Stimulated activated CD4-positive, alpha-beta T cell treated with anti-CD3 and anti-CD28 coated beads, Interleukin-4, amount 100 ng/mL, for 1 hour (primary cell): Measurements from ENCODE around the gene ZNF630.
"Not testable (repeated sequence)": the region's sequence is repeated elsewhere in the genome, so short reads cannot be mapped to it uniquely, and the experiment has no call there.

ENCODE experiments used
- DNase-seq: peaks from one replicate; pipeline ENCODE4 v3.0.0-alpha.2; 2020

ZNF630 gene

DNA sequence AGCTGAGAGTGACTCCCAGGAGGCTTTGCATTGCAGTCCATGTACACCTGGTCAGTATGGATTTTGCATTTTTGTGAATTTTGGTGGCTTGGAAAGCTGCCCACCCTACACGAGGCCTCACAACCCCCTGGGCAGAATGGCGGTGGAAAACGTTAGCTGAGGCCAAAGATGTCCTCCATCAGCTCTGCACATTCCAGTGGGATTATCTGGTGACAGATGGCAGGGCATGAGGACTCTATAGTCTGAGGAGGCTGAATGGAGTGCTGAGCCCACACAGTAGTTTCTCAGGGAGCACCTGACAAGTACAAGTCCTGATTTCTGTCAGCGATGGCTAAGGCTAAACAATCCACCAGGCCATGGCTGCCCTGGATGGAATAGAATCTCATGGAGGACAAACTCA lies 43.9 kb downstream of the ZNF630 start:
- not testable (repeated sequence) for DNase-seq

DNA sequence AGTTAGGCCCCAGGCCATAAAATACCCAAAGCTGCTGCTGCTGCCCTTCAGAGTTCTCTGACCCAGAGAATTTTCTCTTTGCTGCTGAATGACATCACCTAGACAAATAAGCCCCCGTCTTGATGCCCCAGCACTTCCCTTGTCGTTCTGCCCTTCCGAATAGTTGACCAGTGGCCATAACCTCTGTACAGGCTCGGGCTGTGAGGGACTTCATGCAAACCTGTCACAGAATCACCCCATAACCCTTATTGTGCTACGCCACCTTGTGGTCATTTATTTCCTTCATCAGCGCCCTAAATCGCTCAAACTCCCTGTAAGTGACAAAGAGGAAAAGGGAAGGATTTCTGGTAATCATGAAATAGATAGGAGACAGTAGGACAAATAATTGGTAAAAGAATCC lies 45.9 kb downstream of the ZNF630 start:
- peak; percentile 7 for DNase-seq

DNA sequence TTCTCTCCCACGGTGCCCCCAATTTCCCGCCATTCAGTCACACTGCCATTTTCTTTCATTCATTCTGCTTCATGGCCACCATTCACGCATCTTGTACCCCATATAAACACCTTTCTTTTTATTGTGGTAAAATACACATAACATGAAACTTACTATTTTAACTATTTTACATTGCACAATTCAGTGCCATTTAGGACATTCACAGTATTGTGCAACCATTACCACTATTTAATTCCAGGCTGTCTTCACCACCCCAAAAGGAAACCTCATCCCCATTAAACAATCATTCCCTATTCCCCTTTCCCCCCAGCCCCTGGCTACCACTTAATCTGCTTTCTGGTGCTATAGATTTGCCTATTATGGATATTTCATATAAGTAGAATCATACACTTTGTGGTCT lies 48.7 kb downstream of the ZNF630 start:
- no peak for DNase-seq

DNA sequence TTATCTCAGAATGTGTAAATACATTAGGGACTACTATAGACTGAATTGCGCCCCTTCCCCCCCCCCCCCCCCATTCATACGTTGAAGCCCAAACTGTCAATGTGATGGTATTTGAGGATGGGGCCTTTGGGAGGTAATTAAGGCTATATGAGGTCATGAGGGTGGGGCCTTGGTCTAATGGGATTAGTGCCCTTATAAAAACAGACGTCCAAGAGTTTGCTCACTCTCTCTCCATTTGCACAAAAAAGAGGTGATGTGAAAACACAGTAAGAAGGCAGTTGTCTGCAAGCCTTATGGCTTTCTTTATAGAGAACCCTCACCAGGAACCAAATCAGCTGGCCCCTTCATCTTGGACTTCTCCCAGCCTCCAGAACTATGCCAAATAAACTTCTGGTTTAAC lies 49.3 kb downstream of the ZNF630 start:
- no peak for DNase-seq

DNA sequence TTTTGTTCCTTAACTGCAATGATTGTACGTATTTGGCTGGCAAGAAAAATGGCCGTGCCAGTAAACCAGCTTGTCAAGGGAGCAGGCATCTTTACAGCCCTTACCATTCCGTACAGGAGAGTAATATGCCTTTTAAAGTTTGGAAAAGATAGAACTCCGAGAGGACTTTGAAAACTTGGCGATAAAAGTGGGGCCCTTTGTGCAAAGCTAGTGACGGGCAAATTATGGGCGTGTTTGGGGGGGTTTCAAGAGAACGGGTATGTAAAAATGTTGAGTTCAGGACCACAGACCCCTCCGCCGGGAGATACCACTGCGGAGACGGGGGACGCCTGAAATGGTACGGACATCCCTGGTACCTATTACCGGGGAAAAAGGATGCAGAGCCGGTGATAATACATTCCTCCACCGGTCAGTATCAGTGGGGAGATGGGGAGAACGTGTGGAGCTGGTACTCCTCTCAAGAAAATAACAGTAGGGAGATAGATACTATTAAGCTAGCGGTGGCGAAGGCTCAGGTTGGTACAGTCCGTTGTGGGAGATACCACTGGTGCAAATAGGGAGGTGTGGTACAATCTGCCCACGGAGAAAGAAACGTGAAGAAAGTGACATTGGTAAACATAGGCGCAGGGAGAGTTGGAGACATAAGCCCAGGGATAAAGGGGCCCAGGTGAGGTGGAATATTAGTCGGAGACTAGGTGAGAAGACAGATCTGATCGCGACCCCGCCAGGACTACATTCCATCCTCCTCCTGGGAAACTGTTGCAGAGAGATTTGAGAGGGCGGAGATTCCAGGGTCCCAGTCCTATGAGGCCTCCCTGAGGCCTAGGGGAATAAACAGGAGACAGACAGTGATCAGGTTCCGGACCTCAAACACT lies 50.2 kb downstream of the ZNF630 start:
- peak; percentile 78 for DNase-seq

DNA sequence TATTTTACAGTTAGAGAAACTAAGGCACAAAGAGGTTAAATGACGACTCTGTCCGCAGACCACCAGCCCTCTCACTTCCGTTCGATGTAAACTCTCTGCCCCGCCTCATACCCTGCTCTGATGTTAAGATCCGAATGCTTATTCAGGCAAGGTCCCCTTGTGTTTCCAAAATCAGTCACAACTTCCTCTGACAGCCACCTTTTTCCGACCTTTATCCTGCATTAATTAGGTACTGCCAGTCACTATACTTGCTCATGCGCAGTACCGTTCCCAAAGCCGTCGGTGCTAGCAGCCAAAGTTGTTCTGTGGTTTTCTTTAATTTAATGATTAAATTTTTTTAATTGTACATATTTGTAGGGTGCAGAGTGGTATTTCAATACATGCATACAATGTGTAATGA lies 51.0 kb downstream of the ZNF630 start:
- peak; percentile 14 for DNase-seq

DNA sequence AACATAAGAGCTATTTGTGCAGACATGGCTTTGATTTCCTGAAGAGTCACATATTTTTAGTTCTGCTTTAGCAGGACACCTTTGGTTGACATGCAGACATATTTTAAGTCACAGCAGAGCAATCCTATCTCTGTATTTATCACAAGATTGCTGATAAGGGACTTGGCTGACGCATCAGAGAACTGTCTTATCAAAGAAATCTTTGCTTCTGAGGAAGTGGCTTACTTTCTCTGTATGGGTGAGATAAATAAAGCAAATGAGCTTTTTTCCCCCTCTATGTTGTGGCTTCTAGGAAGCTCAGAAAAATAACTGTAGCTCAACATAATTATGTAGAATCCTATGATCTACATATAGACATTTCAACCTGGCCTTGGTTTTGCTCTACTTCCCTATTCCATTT lies 51.5 kb downstream of the ZNF630 start:
- not testable (repeated sequence) for DNase-seq

DNA sequence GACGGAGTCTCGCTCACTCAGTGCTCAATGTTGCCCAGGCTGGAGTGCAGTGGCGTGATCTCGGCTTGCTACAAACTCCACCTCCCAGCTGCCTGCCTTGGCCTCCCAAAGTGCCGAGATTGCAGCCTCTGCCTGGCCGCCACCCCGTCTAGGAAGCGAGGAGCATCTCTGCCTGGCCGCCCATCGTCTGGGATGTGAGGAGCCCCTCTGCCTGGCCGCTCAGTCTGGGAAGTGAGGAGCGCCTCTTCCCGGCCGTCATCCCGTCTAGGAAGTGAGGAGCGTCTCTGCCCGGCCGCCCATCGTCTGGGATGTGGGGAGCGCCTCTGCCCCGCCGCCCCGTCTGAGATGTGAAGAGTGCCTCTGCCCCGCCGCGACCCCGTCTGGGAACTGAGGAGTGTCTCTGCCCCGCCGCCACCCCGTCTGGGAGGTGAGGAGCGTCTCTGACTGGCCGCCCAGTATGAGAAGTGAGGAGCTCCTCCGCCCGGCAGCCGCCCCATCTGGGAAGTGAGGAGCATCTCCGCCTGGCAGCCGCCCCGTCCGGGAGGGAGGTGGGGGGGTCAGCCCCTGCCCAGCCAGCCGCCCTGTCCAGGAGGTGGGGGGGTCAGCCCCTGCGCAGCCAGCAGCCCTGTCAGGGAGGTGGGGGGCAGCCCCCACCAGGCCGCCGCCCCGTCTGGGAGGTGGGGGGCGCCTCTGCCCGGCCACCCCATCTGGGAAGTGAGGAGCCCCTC lies 54.7 kb downstream of the ZNF630 start:
- DNase-seq, result not testable (repeated sequence)

DNA sequence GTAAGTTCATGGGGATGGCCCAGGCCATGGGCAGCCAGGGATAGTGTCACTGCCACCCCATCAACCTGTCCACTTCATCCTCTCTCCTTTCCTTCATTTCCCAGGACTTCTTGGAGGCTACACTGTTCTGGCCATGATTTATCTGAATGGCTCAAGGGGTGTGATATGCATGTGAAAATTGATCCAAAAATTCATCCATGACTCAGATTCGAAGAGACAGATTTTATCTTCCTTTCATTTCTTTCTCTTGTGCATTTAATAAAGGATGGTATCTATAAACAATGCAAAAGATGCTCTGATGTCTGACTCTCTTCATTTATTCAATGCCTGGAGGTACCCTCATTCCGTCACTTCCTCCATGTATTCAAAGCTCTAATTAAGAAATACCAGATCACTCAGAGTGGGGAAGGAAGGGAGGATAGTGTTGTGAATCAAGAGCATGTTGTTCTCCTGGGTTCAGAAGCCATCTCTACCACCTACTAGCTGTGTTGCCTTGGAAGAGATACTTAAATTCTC lies 61.9 kb downstream of the ZNF630 start:
- not testable (repeated sequence) for DNase-seq
